HCT116 (cell line): Measurements from ENCODE around the gene NNAT. TPM values are rescaled to one million over a fixed set of nuclear protein-coding genes. Genes with fewer than 3 reads are reported as not detected.

Experiments used
- ATAC-seq: fragments of 200-7000 bp; cut with Tn5 transposase; 2 replicates; pipeline ENCODE4 v1.9.1; 2020; ENCODE audit warnings: mild to moderate bottlenecking, moderate library complexity
- BruUV-seq: library from RNA; stranded (reverse); fragments of 400-500 nt; replicated peaks from 2 replicates; lab custom pipeline; 2021; lab: Mats Ljungman, UMichigan
- CTCF ChIA-PET: fragments of 300-600 bp; sonication (Branson Sonifier 250); formaldehyde crosslinking; loops from one replicate; lab custom pipeline; 2021; ENCODE audit warnings: antibody characterized with exemption; lab: Charles Lee
- POLR2A ChIA-PET: fragments of 300-600, 350-600 bp; sonication (Branson Sonifier 250); formaldehyde crosslinking; loops from one replicate; lab custom pipeline; 2021; ENCODE audit warnings: antibody characterized with exemption; lab: Charles Lee
- RAD21 ChIA-PET, 2 experiments: fragments of 300-600 bp; sonication (Branson Sonifier 250); formaldehyde crosslinking; loops; one replicate each; lab custom pipeline; 2023; ENCODE audit warnings: low total read pairs in 2 of 2; ENCODE audit not compliant: uncharacterized antibody in 2 of 2, unreplicated experiment in 2 of 2, low non-redundant PET in 1 of 2; lab: Charles Lee
- DNase-seq: peaks from one replicate; pipeline ENCODE4 v3.0.0-alpha.2; 2010; ENCODE audit warnings: low read depth, low spot score
- H2AFZ ChIP-seq: fragments of 200-600 bp; shearing (Covaris generic), sonication (generic); 2 replicates; pipeline ENCODE4 v1.6.1; 2017; ENCODE audit warnings: low read depth, mixed run types, mixed read lengths, antibody characterized with exemption, low read length; ENCODE audit not compliant: poor library complexity, severe bottlenecking
- H3K27ac ChIP-seq: 2 replicates; pipeline ENCODE4 v1.5.1; 2012; ENCODE audit warnings: low read depth, low read length
- H3K27me3 ChIP-seq: fragments of 200-600 bp; sonication (generic); 2 replicates; pipeline ENCODE4 v1.6.1; 2016; ENCODE audit warnings: mixed run types, low read length, mixed read lengths; ENCODE audit not compliant: insufficient read depth
- H3K36me3 ChIP-seq, 2 experiments: fragments of 200-500 bp in 1 of 2; fragments of 200-600 bp in 1 of 2; sonication (Bioruptor generic) in 1 of 2; sonication (generic) in 1 of 2; 2 replicates each; pipeline versions ENCODE4 v1.5.1 to v1.6.1; 2014 to 2016; ENCODE audit warnings: low read length in 2 of 2, inconsistent platforms in 1 of 2, mixed read lengths in 1 of 2, mixed run types in 1 of 2; ENCODE audit not compliant: insufficient read depth in 2 of 2, control insufficient read depth in 1 of 2
- H3K4me1 ChIP-seq, 2 experiments: fragments of 200-600 bp in 1 of 2; sonication (generic) in 1 of 2; 2 replicates each; pipeline versions ENCODE4 v1.5.1 to v1.6.1; 2012 to 2017; ENCODE audit warnings: low read length in 2 of 2, inconsistent platforms in 1 of 2, mild to moderate bottlenecking in 1 of 2, mixed read lengths in 1 of 2, mixed run types in 1 of 2, moderate library complexity in 1 of 2; ENCODE audit not compliant: insufficient read depth in 2 of 2, control insufficient read depth in 1 of 2
- H3K4me2 ChIP-seq: fragments of 200-600 bp; sonication (generic); 2 replicates; pipeline ENCODE4 v1.6.1; 2017; ENCODE audit warnings: mixed run types, low read length, mixed read lengths
- H3K4me3 ChIP-seq, 2 experiments: fragments of 200-600 bp in 1 of 2; sonication (generic) in 1 of 2; replicated peaks in 1 of 2; 2 replicates each; pipeline ENCODE4 v1.5.1; 2011 to 2016; ENCODE audit warnings: low read length in 2 of 2, control low read depth in 1 of 2, low read depth in 1 of 2, mild to moderate bottlenecking in 1 of 2, mixed read lengths in 1 of 2, mixed run types in 1 of 2
- H3K79me2 ChIP-seq: fragments of 200-600 bp; sonication (generic); 2 replicates; pipeline ENCODE4 v1.6.1; 2017; ENCODE audit warnings: mild to moderate bottlenecking, mixed run types, low read length, moderate library complexity, mixed read lengths; ENCODE audit not compliant: insufficient read depth
- H3K9ac ChIP-seq: fragments of 200-600 bp; sonication (generic); 2 replicates; pipeline ENCODE4 v1.6.1; 2016; ENCODE audit warnings: low read length, mixed read lengths
- H3K9me2 ChIP-seq: fragments of 200-600 bp; sonication (generic), shearing (Covaris generic); 2 replicates; pipeline ENCODE4 v1.6.1; 2017; ENCODE audit warnings: mixed run types, mild to moderate bottlenecking, moderate library complexity; ENCODE audit not compliant: insufficient read depth
- H3K9me3 ChIP-seq, 2 experiments: fragments of 200-500 bp in 1 of 2; fragments of 200-600 bp in 1 of 2; sonication (Bioruptor generic) in 1 of 2; sonication (generic) in 1 of 2; 2 replicates each; pipeline ENCODE4 v1.6.1; 2014 to 2017; ENCODE audit warnings: low read length in 2 of 2, mixed read lengths in 2 of 2, inconsistent platforms in 1 of 2, low read depth in 1 of 2, mild to moderate bottlenecking in 1 of 2, mixed run types in 1 of 2, moderate library complexity in 1 of 2; ENCODE audit not compliant: control insufficient read depth in 1 of 2, insufficient read depth in 1 of 2
- H4K20me1 ChIP-seq: fragments of 200-600 bp; sonication (generic), shearing (Covaris generic); 2 replicates; pipeline ENCODE4 v1.6.1; 2017; ENCODE audit warnings: mixed run types, mild to moderate bottlenecking, moderate library complexity; ENCODE audit not compliant: insufficient read depth
- CTCF ChIP-seq, 3 experiments: fragments of 200-600 bp in 1 of 3; sonication (generic) in 1 of 3; IDR thresholded peaks in 2 of 3; conservative IDR thresholded peaks in 1 of 3; 2 replicates each; pipeline ENCODE4 v1.5.1; 2012 to 2017; ENCODE audit warnings: low read depth in 2 of 3, low read length in 2 of 3, antibody characterized with exemption in 1 of 3, borderline replicate concordance in 1 of 3, control low read depth in 1 of 3, mild to moderate bottlenecking in 1 of 3, mixed read lengths in 1 of 3, mixed run types in 1 of 3, moderate library complexity in 1 of 3; ENCODE audit not compliant: insufficient read depth in 1 of 3
- EGR1 ChIP-seq: IDR thresholded peaks from 2 replicates; pipeline ENCODE4 v1.6.1; 2012; ENCODE audit warnings: low read depth
- ELF1 ChIP-seq: IDR thresholded peaks from 2 replicates; pipeline ENCODE4 v1.6.1; 2012; ENCODE audit warnings: low read depth, borderline replicate concordance
- RAD21 ChIP-seq: IDR thresholded peaks from 2 replicates; pipeline ENCODE4 v1.6.1; 2012; ENCODE audit warnings: low read depth, mild to moderate bottlenecking
- REST ChIP-seq: IDR thresholded peaks from 2 replicates; pipeline ENCODE4 v1.6.1; 2012; ENCODE audit warnings: low read depth
- SIN3A ChIP-seq: IDR thresholded peaks from 2 replicates; pipeline ENCODE4 v1.6.1; 2012; ENCODE audit warnings: low read depth
- ZBTB33 ChIP-seq: IDR thresholded peaks from 2 replicates; pipeline ENCODE4 v1.6.1; 2011; ENCODE audit warnings: mild to moderate bottlenecking, low read length, moderate library complexity; ENCODE audit not compliant: insufficient replicate concordance; ENCODE audit errors: extremely low read depth
- ZNF274 ChIP-seq: fragments of 200-500 bp; sonication (Bioruptor generic); IDR thresholded peaks from 2 replicates; pipeline ENCODE4 v1.6.1; 2014; ENCODE audit warnings: mild to moderate bottlenecking, low read depth, low read length, inconsistent platforms
- intact Hi-C: fragments of 100-400 bp; cut with micrococcal nuclease; formaldehyde crosslinking; loops from 2 replicates; pipeline ENCODE4 v1.10.0; 2022
- total RNA-seq: library from RNA; stranded (reverse); gene quantifications from one replicate; pipeline ENCODE4 v1.2.1, GENCODE V29; 2021; ENCODE audit not compliant: unreplicated experiment

The NNAT gene
- total RNA-seq, 1 experiment from 2014 or later: not detected

GRCh38 chr20:37530696-37531095 is 9.6 kb downstream of the NNAT start:
- no TSS peak for BruUV-seq
- Histone ChIP-seq H2AFZ (no peak overlapping the region), H3K27ac (no peak overlapping the region), H3K4me1 (peaks cover 14 to 28% of the 10 kb centered on the region in 2 experiments), H4K20me1 (no peaks in the 10 kb centered on the region), H3K4me2 (no peak overlapping the region), H3K79me2 (peaks cover 20% of the 10 kb centered on the region), H3K9ac (no peak overlapping the region), H3K9me3 (no peaks in the 10 kb centered on the region), H3K4me3 (no peak overlapping the region), H3K36me3 (no peaks in the 10 kb centered on the region), H3K9me2 (no peaks in the 10 kb centered on the region), H3K27me3 (no peaks in the 10 kb centered on the region)
- intact Hi-C loops: no loop called here
- RAD21 ChIA-PET: no interaction called here
- TF ChIP-seq SIN3A: no peak
- no peak for TF ChIP-seq RAD21
- no peak for TF ChIP-seq EGR1
- TF ChIP-seq ZNF274: no peak
- TF ChIP-seq ELF1: no peak
- no peak for TF ChIP-seq CTCF (IDR thresholded peaks at IDR 0.05 in 2 of 3, conservative IDR thresholded peaks at IDR 0.05 in 1 of 3; ENCODE audit: borderline replicate concordance in 1 of 3, insufficient read depth in 1 of 3, low read depth in 2 of 3, low read length in 2 of 3)
- no peak for TF ChIP-seq REST
- TF ChIP-seq ZBTB33: no peak
- ATAC-seq (no peak), DNase-seq (no peak)
- POLR2A ChIA-PET: no interaction called here
- CTCF ChIA-PET: interaction anchor here (1.0 to 2.0 kb wide), 3 partner anchors 248 to 264 kb away, joined by 3 to 5 read pairs (median 3); no protein-coding TSS in a partner anchor
